ENCODE data around the gene TMEM163.
A peak's percentile ranks its signal among the peaks of the same experiment; 100 is the strongest.
"Not testable (repeated sequence)": the region's sequence is repeated elsewhere in the genome, so short reads cannot be mapped to it uniquely, and the experiment has no call there.

TMEM163 gene

GRCh38 chr2:134512734-134513464, 205.9 kb downstream of the TMEM163 start:
- DNase-seq = no peak

- peak; percentile 65 for DNase-seq
Observed at GRCh38 chr2:134508391-134508790, 210.4 kb downstream of the TMEM163 start.

GRCh38 chr2:134507697-134508096, 211.1 kb downstream of the TMEM163 start:
- DNase-seq = no peak

- not testable (repeated sequence) for DNase-seq
Observed at GRCh38 chr2:134507159-134507558, 211.6 kb downstream of the TMEM163 start.

- DNase-seq = peak; percentile 75
Observed at GRCh38 chr2:134505446-134505845, 213.4 kb downstream of the TMEM163 start.

- no peak for DNase-seq
Observed at GRCh38 chr2:134504586-134505336, 214.0 kb downstream of the TMEM163 start.

- no peak for DNase-seq
Observed at GRCh38 chr2:134502104-134502503, 216.7 kb downstream of the TMEM163 start.

GRCh38 chr2:134501476-134502091, 217.2 kb downstream of the TMEM163 start:
- DNase-seq = no peak

GRCh38 chr2:134500211-134500935, 218.4 kb downstream of the TMEM163 start:
- DNase-seq = no peak

GRCh38 chr2:134499307-134499926, 219.4 kb downstream of the TMEM163 start:
- no peak for DNase-seq

- no peak for DNase-seq
Observed at GRCh38 chr2:134498654-134499053, 220.1 kb downstream of the TMEM163 start.

GRCh38 chr2:134493797-134494196, 225.0 kb downstream of the TMEM163 start:
- DNase-seq = no peak

- DNase-seq = peak; percentile 98
Observed at GRCh38 chr2:134491771-134492441, 226.9 kb downstream of the TMEM163 start.

- no peak for DNase-seq
Observed at GRCh38 chr2:134491022-134491421, 227.8 kb downstream of the TMEM163 start.

- no peak for DNase-seq
Observed at GRCh38 chr2:134490559-134490958, 228.2 kb downstream of the TMEM163 start.

GRCh38 chr2:134489732-134490384, 228.9 kb downstream of the TMEM163 start:
- DNase-seq = no peak

- no peak for DNase-seq
Observed at GRCh38 chr2:134482766-134483340, 235.9 kb downstream of the TMEM163 start.

- no peak for DNase-seq
Observed at GRCh38 chr2:134482131-134482723, 236.6 kb downstream of the TMEM163 start.

GRCh38 chr2:134479696-134480330, 239.0 kb downstream of the TMEM163 start:
- DNase-seq = no peak

GRCh38 chr2:134476982-134477381, 241.8 kb downstream of the TMEM163 start:
- DNase-seq = not testable (repeated sequence)

Data from DMS153 (cell line).